GM21447 (cell line): Measurements from ENCODE around the gene XBP1.
A peak's percentile ranks its signal among the peaks of the same experiment; 100 is the strongest.
"Not testable (repeated sequence)": the region's sequence is repeated elsewhere in the genome, so short reads cannot be mapped to it uniquely, and the experiment has no call there.

Source experiments
- ATAC-seq: cut with Tn5 transposase; IDR thresholded peaks from one replicate; pipeline ENCODE4 v1.9.1; 2021; ENCODE audit not compliant: unreplicated experiment

The XBP1 gene

DNA sequence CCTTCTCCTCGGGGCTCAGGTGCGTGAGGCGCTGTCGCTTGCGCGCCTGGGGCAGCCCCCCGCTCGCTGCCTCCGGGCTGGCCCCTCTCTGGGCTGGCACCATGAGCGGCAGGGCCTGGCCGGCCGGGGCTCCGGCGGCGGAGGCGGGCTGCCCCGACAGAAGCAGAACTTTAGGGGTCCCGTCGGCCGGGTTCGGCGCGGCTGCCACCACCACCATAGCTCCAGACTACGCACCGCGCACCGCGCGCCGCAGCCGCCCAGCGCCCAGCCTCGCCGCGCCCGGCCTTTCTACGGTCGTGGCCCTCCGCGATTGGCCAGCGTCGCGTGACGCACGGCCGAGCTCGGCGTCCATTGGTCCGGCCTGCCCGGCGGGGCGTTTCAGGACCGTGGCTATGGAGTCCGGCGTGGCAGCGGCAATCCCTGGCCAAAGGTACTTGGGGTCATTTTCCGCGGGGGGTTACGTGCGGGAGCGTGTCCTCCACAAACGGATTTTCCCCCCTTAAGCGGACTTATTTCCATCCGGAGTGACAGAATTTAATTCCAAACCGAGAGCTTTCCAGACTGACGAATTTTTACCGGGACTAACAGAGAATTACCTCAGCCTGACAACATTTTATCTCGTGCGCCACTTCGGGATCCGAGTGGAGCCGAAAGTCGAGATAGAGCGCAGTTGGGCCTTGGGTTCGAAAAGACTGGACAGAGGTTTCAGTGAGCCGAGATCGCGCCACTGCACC is at the start of gene XBP1:
Gene XBP1 (minus strand): TSS at position 262 of the 734 bp plus-strand sequence.
- ATAC-seq = peak; percentile 71

DNA sequence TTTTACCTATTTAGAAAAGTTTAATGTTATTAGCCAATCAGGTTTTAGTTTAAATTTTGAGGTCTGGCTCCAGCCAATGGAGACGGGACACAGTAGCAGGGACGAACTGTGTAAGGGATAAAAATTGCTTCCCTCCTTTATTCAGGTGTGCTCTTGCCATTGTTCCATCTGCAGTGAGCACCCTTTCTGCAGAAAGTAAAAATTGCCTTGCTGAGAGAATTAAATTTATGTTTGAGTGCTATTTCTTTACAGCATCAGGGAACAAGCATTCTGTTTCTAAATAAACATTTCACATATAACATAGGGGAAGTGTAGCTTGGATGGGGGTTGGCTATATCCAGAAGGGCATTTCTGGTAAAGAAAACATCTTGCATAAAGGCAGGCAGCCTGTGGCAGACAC is 46.6 kb upstream of the XBP1 start:
- ATAC-seq = no peak

DNA sequence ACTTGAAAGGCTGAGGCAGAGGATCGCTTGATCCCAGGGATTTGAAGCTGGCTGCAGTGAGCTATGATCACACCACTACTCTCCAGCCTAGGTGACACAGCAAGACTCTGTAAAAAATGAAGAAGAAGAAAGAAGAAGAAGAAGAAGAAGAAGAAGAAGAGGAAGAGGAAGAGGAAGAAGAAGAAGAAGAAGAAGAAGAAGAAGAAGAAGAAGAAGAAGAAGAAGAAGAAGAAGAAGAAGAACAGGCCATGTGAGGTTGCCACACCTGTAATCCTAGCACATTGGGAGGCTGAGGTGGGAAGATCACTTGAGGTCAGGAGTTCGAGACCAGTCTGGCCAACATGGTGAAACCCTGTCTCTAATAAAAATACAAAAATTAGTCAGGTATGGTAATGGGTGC is 43.9 kb upstream of the XBP1 start:
- not testable (repeated sequence) for ATAC-seq

DNA sequence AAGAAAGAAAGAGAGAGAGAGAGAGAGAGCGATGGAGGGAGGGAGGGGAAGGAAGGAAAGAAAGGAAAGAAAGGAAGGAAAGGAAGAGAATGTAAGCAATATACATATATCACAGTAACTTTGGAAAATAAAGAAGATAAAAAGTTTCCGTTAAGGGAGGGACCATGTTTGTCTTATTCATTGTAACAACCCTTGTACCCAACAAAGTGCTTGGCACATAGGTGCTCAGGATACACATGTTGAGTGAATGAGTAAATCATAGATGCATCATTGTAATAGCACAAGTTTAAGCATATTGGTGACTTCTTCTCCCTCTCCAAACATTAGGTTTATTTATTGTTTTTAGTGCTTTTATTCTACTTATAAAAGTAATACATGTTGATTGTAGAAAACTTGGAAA is 43.3 kb upstream of the XBP1 start:
- ATAC-seq = no peak

DNA sequence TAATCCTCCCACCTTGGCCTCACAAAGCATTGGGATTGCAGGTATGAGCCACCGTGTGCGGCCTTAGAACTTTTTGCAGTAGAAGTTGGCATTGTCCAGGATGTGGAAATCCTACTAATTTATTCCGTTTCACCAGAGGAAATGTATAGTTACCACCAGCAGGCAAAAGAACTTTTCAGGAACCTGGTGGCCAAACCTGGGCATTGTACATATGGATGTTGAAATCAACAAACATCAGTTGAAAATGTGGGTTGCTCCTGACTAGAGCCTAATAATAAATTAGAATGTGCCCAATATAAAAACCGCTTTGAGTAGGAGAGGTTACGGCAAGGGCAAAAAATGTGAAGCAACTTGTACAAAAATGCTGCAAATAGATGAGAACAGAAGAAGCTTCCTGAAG is 40.7 kb upstream of the XBP1 start:
- no peak for ATAC-seq

DNA sequence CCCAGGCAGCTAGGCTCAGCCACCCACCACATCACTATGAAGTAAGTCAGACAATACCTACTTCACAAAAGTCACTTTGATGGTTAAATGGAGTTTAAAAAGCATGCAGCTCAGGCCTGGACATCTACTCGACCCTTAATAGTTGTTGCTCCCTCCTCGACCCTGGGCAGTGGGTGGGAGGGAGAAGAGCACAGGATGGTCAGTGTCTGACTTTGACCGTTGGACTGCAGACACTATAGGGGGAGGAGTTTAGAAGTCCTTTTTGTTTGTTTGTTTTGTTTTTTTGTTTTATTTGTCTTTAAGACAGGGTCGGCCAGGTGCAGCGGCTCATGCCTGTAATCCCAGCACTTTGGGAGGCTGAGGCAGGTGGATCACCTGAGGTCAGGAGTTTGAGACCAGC is 38.6 kb upstream of the XBP1 start:
- ATAC-seq = no peak

DNA sequence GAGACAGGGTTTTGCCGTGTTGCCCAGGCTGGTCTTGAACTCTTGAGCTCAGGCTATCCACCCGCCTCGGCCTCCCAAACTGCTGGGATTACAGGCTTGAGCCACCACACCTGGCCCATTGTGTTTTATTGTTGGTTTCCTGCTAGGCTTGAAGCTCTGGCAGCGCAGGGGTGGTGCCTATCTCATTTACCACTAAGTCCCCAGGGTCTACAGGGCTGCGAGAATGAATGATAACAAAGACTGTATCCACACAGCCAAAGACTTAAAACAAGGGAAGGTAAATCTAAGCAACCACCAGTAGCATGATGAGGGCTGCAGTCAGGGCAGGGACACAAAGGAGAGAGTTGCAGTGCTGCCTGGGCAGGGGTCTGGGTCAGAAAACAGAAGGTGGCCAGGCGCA is 37.3 kb upstream of the XBP1 start:
- ATAC-seq = no peak

DNA sequence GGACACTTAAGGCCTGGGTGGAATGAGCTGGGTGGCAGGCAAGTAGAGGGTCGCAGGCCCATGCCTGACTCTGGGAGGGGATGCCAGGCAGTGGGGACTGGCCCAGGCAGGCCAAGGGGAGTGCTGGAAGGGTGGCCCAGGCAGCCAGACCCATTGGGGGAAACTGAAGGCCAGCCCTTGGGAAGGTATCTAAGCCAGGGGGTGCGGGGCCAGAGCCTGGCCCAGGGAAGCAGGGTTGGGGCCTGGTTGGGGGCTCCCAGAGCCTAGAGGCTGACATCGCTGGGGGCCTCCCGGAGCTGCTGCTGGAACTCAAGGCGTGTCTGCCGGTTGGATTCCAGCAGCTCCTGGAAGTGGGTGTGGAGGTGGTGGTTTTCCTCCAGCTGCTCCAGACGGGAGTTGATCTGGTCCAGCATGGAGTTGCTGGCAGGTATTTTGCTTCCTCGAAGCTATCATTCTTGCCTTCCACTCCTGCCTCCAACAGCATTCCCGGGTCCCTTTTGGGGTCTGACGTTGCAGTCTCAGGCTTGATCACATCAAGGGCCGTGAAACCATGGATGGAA is 35.3 kb upstream of the XBP1 start:
- ATAC-seq = no peak

DNA sequence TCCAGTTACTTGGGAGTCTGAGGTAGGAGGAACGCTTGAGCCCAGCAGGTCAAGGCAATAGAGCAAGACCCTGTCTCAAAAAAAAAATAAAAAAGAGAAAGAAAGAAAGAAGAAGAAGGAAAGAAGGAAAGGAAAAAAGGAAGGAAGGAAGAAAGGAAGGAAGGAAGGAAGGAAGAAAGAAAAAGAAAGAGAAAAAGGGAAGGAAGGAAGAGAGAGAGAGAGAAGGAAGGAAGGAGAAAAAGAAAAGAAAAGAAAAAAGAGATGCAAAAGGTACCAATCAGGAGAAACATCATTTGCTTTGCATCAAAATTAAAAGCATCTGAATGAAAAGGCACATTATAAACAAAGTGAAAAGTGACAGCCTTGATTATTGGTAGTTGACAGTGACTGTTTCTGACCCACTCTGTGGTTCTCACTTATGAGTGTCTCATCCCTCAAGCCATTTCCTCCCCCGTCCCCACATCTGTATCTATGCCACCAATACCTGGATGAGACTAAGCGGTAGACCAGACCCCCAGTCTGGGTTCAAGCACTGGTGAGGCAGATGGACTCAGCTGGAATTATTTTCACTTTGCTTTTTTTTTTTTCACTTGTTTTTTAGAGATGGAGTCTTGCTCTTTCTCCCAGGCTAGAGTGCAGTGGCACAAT is 33.0 kb upstream of the XBP1 start:
- no peak for ATAC-seq

DNA sequence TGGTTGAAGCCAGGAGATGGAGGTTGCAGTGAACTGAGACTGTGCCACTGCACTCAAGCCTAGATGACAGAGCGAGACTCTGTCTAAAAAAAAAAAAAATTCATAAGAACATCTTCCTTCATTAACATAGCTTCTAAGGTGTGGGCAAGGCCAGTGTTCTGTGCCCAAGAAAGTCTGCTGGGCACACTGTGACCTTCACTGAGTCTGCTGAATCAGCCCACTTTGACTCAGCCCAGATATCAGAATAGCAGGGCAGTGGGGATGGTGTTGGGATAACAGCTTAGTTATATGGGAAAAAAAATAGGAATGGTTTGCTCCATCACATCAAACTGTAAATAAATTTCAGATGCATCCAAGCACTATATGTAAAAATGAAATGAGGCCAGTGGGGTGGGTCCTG is 32.4 kb upstream of the XBP1 start:
- ATAC-seq = no peak

DNA sequence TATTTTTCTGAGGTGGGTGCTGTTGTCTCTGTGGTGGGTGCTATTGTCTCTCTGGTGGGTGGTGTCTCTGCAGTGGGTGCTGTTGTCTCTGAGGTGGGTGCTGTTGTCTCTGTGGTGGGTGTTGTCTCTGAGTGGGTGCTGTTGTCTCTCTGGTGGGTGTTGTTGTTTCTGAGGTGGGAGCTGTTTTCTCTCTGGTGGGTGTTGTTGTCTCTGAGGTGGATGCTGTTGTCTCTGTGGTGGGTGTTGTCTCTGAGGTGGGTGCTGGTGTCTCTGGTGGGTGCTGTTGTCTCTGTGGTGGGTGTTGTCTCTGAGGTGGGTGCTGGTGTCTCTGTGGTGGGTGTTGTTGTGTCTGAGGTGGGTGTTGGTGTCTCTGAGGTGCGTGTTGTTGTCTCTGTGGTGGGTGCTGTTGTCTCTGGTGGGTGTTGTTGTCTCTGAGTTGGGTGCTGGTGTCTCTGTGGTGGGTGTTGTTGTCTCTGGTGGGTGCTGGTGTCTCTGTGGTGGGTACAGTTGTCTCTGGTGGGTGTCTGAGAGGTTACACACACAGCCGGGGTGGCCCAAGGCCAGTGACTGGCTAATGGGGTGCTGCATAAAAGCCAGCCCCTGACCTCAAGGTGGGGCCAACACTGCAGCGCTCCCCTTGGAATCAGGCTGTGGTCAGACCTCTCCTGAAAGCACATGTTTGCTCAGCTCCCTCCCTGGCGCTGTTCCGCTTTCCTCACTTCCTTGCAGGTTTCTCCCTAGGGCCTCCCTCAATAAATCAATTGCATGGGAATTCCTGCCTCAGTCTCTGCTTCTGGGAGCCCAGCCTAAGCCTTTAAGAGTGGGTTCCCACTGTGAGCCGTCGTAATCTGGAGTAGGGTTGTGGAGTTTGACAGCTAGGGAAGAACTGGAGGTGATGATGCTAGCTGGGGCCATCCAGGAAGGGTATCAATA is 31.0 kb upstream of the XBP1 start:
- no peak for ATAC-seq

DNA sequence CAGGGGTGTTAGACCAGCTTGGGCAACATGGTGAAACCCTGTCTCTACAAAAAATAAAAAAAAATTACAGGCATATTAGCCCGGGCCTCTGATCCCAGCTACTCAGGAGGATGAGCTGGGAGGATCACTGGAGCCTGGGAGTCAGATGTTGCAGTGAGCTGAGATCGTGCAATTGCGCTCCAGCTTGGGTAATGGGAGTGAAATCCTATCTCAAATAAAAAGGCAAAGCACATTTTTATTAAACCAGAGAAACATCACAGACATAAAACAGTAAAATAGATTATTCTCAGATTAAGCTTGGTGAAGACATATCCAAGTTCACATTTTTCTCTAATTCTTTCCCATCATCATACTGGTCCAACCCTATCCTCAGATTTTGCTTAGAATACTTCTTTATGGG is 30.1 kb upstream of the XBP1 start:
- no peak for ATAC-seq

DNA sequence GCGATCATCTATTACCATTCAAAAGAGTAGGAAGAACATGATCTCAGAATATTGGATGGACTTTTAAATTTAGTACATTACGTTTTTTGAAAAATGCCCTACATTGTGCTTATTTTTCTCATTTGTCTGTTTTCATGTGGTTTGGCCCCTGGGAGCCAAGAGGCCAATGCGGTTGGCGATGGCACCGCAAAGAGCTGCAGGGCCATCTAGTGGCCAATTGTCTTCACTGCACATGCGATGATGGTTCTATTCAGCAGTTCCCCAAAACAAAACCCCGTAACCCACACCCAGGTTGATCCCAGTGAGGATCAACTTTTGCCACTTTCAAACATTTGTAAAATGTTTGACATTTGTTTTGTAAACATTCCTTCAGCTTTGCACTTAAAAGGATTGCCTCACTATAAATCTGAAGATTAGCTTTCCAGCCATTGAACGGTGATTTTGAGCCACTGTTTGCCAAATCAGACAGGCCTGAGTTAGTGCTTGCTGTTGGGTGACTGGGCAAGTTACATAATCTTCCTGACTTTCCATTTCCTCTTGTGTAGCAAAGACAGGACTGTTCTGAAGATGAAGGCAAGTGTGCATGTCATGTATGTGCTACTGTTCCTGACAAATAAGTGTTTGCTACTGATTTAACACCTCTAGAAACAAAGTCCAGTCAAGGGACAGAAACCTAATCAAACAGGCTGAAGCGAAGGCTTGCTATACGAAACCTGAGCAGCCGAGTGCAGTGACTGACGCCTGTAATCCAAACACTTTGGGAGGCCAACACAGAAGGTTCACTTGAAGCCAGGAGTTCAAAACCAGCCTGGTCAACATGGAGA is 29.2 kb upstream of the XBP1 start:
- ATAC-seq = no peak

DNA sequence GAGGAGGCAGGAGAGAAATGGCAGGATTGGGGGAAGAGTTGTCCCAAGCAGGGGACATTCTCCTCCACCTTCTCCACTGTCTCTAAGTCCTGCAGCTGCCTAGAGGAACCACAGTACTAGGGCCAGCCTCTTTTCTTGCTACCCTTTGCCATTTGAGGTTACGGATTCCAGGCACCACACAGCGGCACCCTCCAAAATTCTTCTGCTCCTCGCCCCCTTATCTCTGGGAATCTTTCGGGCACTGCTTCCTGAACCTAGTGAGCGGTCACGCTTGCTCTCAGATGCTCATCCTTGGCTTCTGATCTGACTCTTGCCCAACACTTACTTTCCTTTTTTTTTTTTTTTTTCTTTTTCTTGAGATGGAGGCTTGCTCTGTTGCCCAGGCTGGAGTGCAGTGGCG is 26.6 kb upstream of the XBP1 start:
- no peak for ATAC-seq

DNA sequence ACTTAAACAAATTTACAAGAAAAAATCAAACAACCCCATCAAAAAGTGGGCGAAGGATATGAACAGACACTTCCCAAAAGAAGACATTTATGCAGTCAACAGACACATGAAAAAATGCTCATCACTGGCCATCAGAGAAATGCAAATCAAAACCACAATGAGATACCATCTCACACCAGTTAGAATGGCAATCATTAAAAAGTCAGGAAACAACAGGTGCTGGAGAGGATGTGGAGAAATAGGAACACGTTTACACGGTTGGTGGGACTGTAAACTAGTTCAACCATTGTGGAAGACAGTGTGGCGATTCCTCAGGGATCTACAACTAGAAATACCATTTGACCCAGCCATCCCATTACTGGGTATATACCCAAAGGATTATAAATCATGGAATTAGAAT is 26.1 kb upstream of the XBP1 start:
- ATAC-seq = not testable (repeated sequence)

DNA sequence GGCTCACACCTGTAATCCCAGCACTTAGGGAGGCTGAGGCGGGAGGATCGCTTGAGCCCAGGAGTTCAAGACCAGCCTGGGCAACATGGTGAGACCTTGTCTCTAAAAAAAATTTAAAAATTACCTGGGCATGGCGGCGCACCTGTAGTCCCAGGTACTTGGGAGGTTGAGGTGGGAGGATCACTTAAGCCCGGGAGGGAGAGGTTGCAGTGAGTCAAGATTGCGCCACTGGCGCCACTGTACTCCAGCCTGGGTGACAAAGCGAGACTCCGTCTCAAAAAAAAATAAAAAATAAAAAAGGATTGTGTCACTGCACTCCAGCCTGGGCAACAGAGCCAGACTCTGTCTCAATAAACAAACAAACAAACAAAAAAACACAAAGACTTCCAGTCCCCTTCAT is 24.1 kb upstream of the XBP1 start:
- ATAC-seq = not testable (repeated sequence)

DNA sequence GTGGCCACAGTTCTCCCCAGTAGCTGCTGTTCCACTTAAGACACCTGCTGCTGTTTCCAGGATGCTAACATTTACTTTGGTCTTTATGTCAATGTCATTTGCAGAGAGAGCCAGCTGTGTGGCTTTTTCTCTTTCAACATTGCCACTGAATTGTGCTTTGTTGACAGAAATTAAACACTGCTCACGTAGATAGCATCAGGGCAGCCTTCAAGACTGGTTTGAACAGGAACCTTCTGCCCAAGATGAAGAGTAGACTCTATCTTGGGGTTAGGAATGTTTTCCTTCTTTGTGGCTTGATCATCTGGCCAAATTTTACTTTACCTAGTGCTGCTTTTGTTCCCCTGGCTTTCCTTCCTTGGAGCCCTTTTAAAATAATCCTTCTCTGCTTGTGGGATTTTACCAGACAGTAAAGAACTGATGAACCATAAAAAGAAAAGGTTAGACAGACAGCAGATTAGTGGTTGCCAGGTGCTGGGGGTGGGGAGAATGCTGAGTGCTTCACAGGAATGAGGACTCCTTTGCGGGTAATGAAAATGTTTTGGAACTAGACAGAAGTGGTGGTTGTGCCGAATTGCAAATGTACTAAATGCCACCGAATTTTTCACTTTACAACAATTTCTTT is 22.7 kb upstream of the XBP1 start:
- no peak for ATAC-seq

DNA sequence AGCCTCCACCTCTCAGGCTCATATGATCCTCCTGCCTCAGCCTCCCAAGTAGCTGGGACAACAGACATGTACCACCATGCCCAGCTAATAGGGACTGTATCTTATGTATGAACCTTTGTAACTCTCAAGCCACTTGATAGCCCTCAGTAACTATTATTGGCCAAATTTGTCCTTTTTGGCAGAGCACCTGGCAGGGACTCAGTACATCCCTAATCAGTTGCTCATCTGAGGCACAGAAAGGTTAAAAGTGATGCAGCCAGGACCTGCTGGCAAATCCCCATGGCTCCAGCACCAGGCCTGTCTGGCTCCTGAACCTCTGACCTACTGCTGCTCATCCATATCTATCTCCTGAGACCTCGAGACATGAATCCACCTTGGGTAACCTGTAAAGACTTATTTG is 21.1 kb upstream of the XBP1 start:
- ATAC-seq = no peak

DNA sequence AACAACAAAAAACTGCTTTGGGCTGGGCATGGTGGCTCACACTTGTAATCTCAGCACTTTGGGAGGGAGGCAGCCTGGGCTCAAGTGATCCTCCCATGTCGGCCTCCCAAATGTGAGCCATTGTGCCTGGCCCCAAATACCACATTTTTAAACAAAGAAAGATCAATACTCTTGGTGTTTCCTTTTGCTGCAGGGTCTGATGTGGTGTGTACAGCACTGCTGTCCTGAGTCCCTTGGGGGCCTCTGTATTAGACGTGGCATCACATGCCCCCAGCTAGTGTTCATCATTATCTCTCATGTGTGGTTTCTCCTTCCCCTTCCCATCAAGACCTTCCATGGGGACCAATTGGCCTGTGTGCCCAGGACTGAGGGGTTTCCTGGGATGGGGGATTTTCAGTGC is 20.5 kb upstream of the XBP1 start:
- no peak for ATAC-seq
